ENCODE data around the gene TSG101.
A peak's percentile ranks its signal among the peaks of the same experiment; 100 is the strongest.

Gene TSG101

GRCh38 chr11:18526521-18527296 is at the start of gene TSG101:
Gene TSG101 (minus strand): TSS chr11:18526942. CDS start chr11:18526816, 126 bp downstream.
- Histone ChIP-seq H3K36me3 (ENCODE audit: control insufficient read depth, insufficient read depth, low read length) (no peaks in the 10 kb centered on the region; the same call in 1 of the 2 replicates), H3K9me3 (ENCODE audit: control insufficient read depth, insufficient read depth, low read length) (no peaks in the 10 kb centered on the region), H3K4me3 (ENCODE audit: low read length) (peak within 1 kb of the TSS; percentile 95), H3K27me3 (ENCODE audit: control insufficient read depth, insufficient read depth, low read length) (no peaks in the 10 kb centered on the region), H3K4me1 (ENCODE audit: control insufficient read depth, insufficient read depth, low read length) (no peaks in the 10 kb centered on the region), H3K27ac (ENCODE audit: low read length) (no peak within 1 kb of the TSS)
- no CpG with 5 or more reads among the region's 57 CpGs for WGBS (ENCODE audit: insufficient coverage, insufficient read length)
- peak; percentile 91 for DNase-seq (ENCODE audit: low read depth, low spot score)

- H3K27me3 ChIP-seq (ENCODE audit: control insufficient read depth, insufficient read depth, low read length), result no peaks in the 10 kb centered on the region
- no peaks in the 10 kb centered on the region for H3K9me3 ChIP-seq (ENCODE audit: control insufficient read depth, insufficient read depth, low read length)
- no peaks in the 10 kb centered on the region for H3K4me1 ChIP-seq (ENCODE audit: control insufficient read depth, insufficient read depth, low read length)
- H3K27ac ChIP-seq (ENCODE audit: low read length), result no peak overlapping the region
- H3K36me3 ChIP-seq (ENCODE audit: control insufficient read depth, insufficient read depth, low read length), result 0 out of 2 replicates have a peak, but pooled peaks cover 2% of the 10 kb centered on the region
- no peak overlapping the region for H3K4me3 ChIP-seq (ENCODE audit: low read length)
- no CpG with 5 or more reads among the region's 1 CpG for WGBS (ENCODE audit: insufficient coverage, insufficient read length)
- no peak for DNase-seq (ENCODE audit: low read depth, low spot score)
These were observed 48.6 kb upstream of the TSG101 start for GRCh38 chr11:18575361-18575760.

GRCh38 chr11:18567081-18567480 is 40.3 kb upstream of the TSG101 start:
- Histone ChIP-seq H3K36me3 (ENCODE audit: control insufficient read depth, insufficient read depth, low read length) (no peaks in the 10 kb centered on the region), H3K4me1 (ENCODE audit: control insufficient read depth, insufficient read depth, low read length) (no peaks in the 10 kb centered on the region), H3K27ac (ENCODE audit: low read length) (no peak overlapping the region), H3K9me3 (ENCODE audit: control insufficient read depth, insufficient read depth, low read length) (no peaks in the 10 kb centered on the region), H3K4me3 (ENCODE audit: low read length) (no peak overlapping the region), H3K27me3 (ENCODE audit: control insufficient read depth, insufficient read depth, low read length) (no peaks in the 10 kb centered on the region)
- no CpG with 5 or more reads among the region's 3 CpGs for WGBS (ENCODE audit: insufficient coverage, insufficient read length)
- DNase-seq (ENCODE audit: low read depth, low spot score), result no peak

- H3K27ac ChIP-seq (ENCODE audit: low read length), result no peak overlapping the region
- no peak for DNase-seq (ENCODE audit: low read depth, low spot score)
- H3K36me3 ChIP-seq (ENCODE audit: control insufficient read depth, insufficient read depth, low read length), result no peaks in the 10 kb centered on the region
These were observed 39.7 kb upstream of the TSG101 start for GRCh38 chr11:18566406-18566805.

GRCh38 chr11:18564149-18564548 is 37.4 kb upstream of the TSG101 start:
- H3K36me3 ChIP-seq (ENCODE audit: control insufficient read depth, insufficient read depth, low read length), result no peaks in the 10 kb centered on the region
- H3K4me1 ChIP-seq (ENCODE audit: control insufficient read depth, insufficient read depth, low read length), result no peaks in the 10 kb centered on the region
- H3K27me3 ChIP-seq (ENCODE audit: control insufficient read depth, insufficient read depth, low read length), result no peaks in the 10 kb centered on the region
- DNase-seq (ENCODE audit: low read depth, low spot score), result no peak
- H3K9me3 ChIP-seq (ENCODE audit: control insufficient read depth, insufficient read depth, low read length), result no peaks in the 10 kb centered on the region
- no peak overlapping the region for H3K4me3 ChIP-seq (ENCODE audit: low read length)
- no peak overlapping the region for H3K27ac ChIP-seq (ENCODE audit: low read length)

More at GRCh38 chr11:18566406-18566805, 39.7 kb upstream of the TSG101 start:
- no peak overlapping the region for H3K4me3 ChIP-seq (ENCODE audit: low read length)
- no peaks in the 10 kb centered on the region for H3K4me1 ChIP-seq (ENCODE audit: control insufficient read depth, insufficient read depth, low read length)
- H3K9me3 ChIP-seq (ENCODE audit: control insufficient read depth, insufficient read depth, low read length), result no peaks in the 10 kb centered on the region
- H3K27me3 ChIP-seq (ENCODE audit: control insufficient read depth, insufficient read depth, low read length), result no peaks in the 10 kb centered on the region

GRCh38 chr11:18563090-18563730 is 36.5 kb upstream of the TSG101 start:
- WGBS (ENCODE audit: insufficient coverage, insufficient read length), result no CpG with 5 or more reads among the region's 2 CpGs
- Histone ChIP-seq H3K27me3 (ENCODE audit: control insufficient read depth, insufficient read depth, low read length) (no peaks in the 10 kb centered on the region), H3K4me3 (ENCODE audit: low read length) (no peak overlapping the region), H3K36me3 (ENCODE audit: control insufficient read depth, insufficient read depth, low read length) (no peaks in the 10 kb centered on the region), H3K27ac (ENCODE audit: low read length) (no peak overlapping the region), H3K9me3 (ENCODE audit: control insufficient read depth, insufficient read depth, low read length) (no peaks in the 10 kb centered on the region), H3K4me1 (ENCODE audit: control insufficient read depth, insufficient read depth, low read length) (no peaks in the 10 kb centered on the region)
- DNase-seq (ENCODE audit: low read depth, low spot score), result no peak

GRCh38 chr11:18548001-18548400 is 21.3 kb upstream of the TSG101 start:
- H3K4me3 ChIP-seq (ENCODE audit: low read length), result no peak overlapping the region
- no peak for DNase-seq (ENCODE audit: low read depth, low spot score)
- H3K27me3 ChIP-seq (ENCODE audit: control insufficient read depth, insufficient read depth, low read length), result no peaks in the 10 kb centered on the region
- no peaks in the 10 kb centered on the region for H3K9me3 ChIP-seq (ENCODE audit: control insufficient read depth, insufficient read depth, low read length)
- H3K27ac ChIP-seq (ENCODE audit: low read length), result no peak overlapping the region
- no peaks in the 10 kb centered on the region for H3K4me1 ChIP-seq (ENCODE audit: control insufficient read depth, insufficient read depth, low read length)
- WGBS (ENCODE audit: insufficient coverage, insufficient read length), result no CpG with 5 or more reads among the region's 2 CpGs
- H3K36me3 ChIP-seq (ENCODE audit: control insufficient read depth, insufficient read depth, low read length), result peaks cover 3% of the 10 kb centered on the region; the same call in 1 of the 2 replicates

- no peak overlapping the region for H3K4me3 ChIP-seq (ENCODE audit: low read length)
- H3K27me3 ChIP-seq (ENCODE audit: control insufficient read depth, insufficient read depth, low read length), result no peaks in the 10 kb centered on the region
- H3K27ac ChIP-seq (ENCODE audit: low read length), result no peak overlapping the region
- WGBS (ENCODE audit: insufficient coverage, insufficient read length), result no CpG with 5 or more reads among the region's 1 CpG
- H3K4me1 ChIP-seq (ENCODE audit: control insufficient read depth, insufficient read depth, low read length), result no peaks in the 10 kb centered on the region
- peaks cover 3% of the 10 kb centered on the region; the same call in 1 of the 2 replicates for H3K36me3 ChIP-seq (ENCODE audit: control insufficient read depth, insufficient read depth, low read length)
- H3K9me3 ChIP-seq (ENCODE audit: control insufficient read depth, insufficient read depth, low read length), result no peaks in the 10 kb centered on the region
- DNase-seq (ENCODE audit: low read depth, low spot score), result no peak
These were observed 13.7 kb upstream of the TSG101 start for GRCh38 chr11:18540207-18541009.

GRCh38 chr11:18536209-18536608 is 9.5 kb upstream of the TSG101 start:
- H3K4me1 ChIP-seq (ENCODE audit: control insufficient read depth, insufficient read depth, low read length), result no peaks in the 10 kb centered on the region
- DNase-seq (ENCODE audit: low read depth, low spot score), result no peak
- H3K9me3 ChIP-seq (ENCODE audit: control insufficient read depth, insufficient read depth, low read length), result no peaks in the 10 kb centered on the region
- no peak overlapping the region for H3K27ac ChIP-seq (ENCODE audit: low read length)
- no peak overlapping the region for H3K4me3 ChIP-seq (ENCODE audit: low read length)
- no CpG with 5 or more reads among the region's 1 CpG for whole genome bisulfite sequencing (ENCODE audit: insufficient coverage, insufficient read length)
- H3K36me3 ChIP-seq (ENCODE audit: control insufficient read depth, insufficient read depth, low read length), result no peaks in the 10 kb centered on the region
- no peaks in the 10 kb centered on the region for H3K27me3 ChIP-seq (ENCODE audit: control insufficient read depth, insufficient read depth, low read length)

GRCh38 chr11:18534245-18534644 is 7.5 kb upstream of the TSG101 start:
- no peak overlapping the region for H3K27ac ChIP-seq (ENCODE audit: low read length)
- WGBS (ENCODE audit: insufficient coverage, insufficient read length), result no CpG with 5 or more reads among the region's 1 CpG
- no peak for DNase-seq (ENCODE audit: low read depth, low spot score)
- H3K36me3 ChIP-seq (ENCODE audit: control insufficient read depth, insufficient read depth, low read length), result no peaks in the 10 kb centered on the region
- no peaks in the 10 kb centered on the region for H3K4me1 ChIP-seq (ENCODE audit: control insufficient read depth, insufficient read depth, low read length)
- H3K27me3 ChIP-seq (ENCODE audit: control insufficient read depth, insufficient read depth, low read length), result no peaks in the 10 kb centered on the region
- H3K4me3 ChIP-seq (ENCODE audit: low read length), result no peak overlapping the region
- no peaks in the 10 kb centered on the region for H3K9me3 ChIP-seq (ENCODE audit: control insufficient read depth, insufficient read depth, low read length)

Measured in iPS DF 6.9 (cell line).